H1 (cell line): ENCODE data around the gene THOC6. TPM values are rescaled to one million over a fixed set of nuclear protein-coding genes. Genes with fewer than 3 reads are reported as not detected.

Experiments
- CTCF ChIA-PET: fragments of 300-600 bp; sonication (Branson Sonifier 250); formaldehyde crosslinking; loops from one replicate; lab custom pipeline; 2021; ENCODE audit not compliant: partially characterized antibody; lab: Charles Lee
- POLR2A ChIA-PET: fragments of 300-600 bp; sonication (Branson Sonifier 250); formaldehyde crosslinking; loops from one replicate; lab custom pipeline; 2021; ENCODE audit warnings: inconsistent platforms; ENCODE audit not compliant: partially characterized antibody; lab: Charles Lee
- DNase-seq, 2 experiments: peaks; one replicate each; pipeline versions ENCODE4 v3.0.0 to v3.0.0-alpha.2; 2010 to 2022; ENCODE audit warnings: low spot score in 2 of 2, low read depth in 1 of 2, mixed read lengths in 1 of 2
- FAIRE-seq: peaks from 2 replicates; lab custom pipeline; 2011; peaks lifted over from hg19 to GRCh38; lab: Jason Lieb, UNC
- H2AFZ ChIP-seq: 2 replicates; pipeline ENCODE4 v1.8.1; 2012; ENCODE audit warnings: low read length, inconsistent platforms
- H2AK5ac ChIP-seq: 2 replicates; pipeline ENCODE4 v1.6.1; 2013; ENCODE audit warnings: low read depth, low read length
- H2BK120ac ChIP-seq: replicated peaks from 2 replicates; pipeline ENCODE3; 2013; ENCODE audit warnings: low read depth, low read length, inconsistent platforms
- H2BK12ac ChIP-seq: 2 replicates; pipeline ENCODE4 v1.6.1; 2013; ENCODE audit warnings: low read depth, low read length
- H2BK15ac ChIP-seq: 2 replicates; pipeline ENCODE4 v1.6.1; 2013; ENCODE audit warnings: low read length
- H2BK20ac ChIP-seq: 2 replicates; pipeline ENCODE4 v1.6.1; 2013; ENCODE audit warnings: low read length
- H2BK5ac ChIP-seq: 2 replicates; pipeline ENCODE4 v1.6.1; 2013; ENCODE audit warnings: low read depth, low read length
- H3K14ac ChIP-seq: 2 replicates; pipeline ENCODE4 v1.6.1; 2013; ENCODE audit warnings: inconsistent platforms; ENCODE audit not compliant: insufficient read length
- H3K18ac ChIP-seq: 2 replicates; pipeline ENCODE4 v1.6.1; 2013; ENCODE audit warnings: low read length; ENCODE audit errors: extremely low read depth
- H3K23ac ChIP-seq: 2 replicates; pipeline ENCODE4 v1.6.1; 2013; ENCODE audit warnings: inconsistent platforms; ENCODE audit not compliant: insufficient read length
- H3K23me2 ChIP-seq: 2 replicates; pipeline ENCODE4 v1.6.1; 2013; ENCODE audit warnings: low read depth, low read length
- H3K27ac ChIP-seq: 2 replicates; pipeline ENCODE4 v1.6.1; 2011; ENCODE audit warnings: low read depth, low read length, inconsistent platforms
- H3K27me3 ChIP-seq, 4 experiments: replicated peaks in 1 of 4; 1 replicate in 1 of 4; 2 replicates in 3 of 4; pipeline versions ENCODE4 v1.6.1 to v1.8.1; 2011 to 2013; ENCODE audit warnings: low read length in 3 of 4, mild to moderate bottlenecking in 3 of 4, inconsistent platforms in 2 of 4, mixed read lengths in 2 of 4, moderate library complexity in 1 of 4; ENCODE audit not compliant: control insufficient read depth in 3 of 4, insufficient read depth in 3 of 4; ENCODE audit errors: extremely low read depth in 1 of 4
- H3K36me3 ChIP-seq, 4 experiments: 2 replicates each; pipeline versions ENCODE4 v1.6.1 to v1.8.1; 2011 to 2013; ENCODE audit warnings: mild to moderate bottlenecking in 4 of 4, low read length in 3 of 4, moderate library complexity in 2 of 4, control low read depth in 1 of 4, inconsistent platforms in 1 of 4; ENCODE audit not compliant: insufficient read depth in 4 of 4, control insufficient read depth in 2 of 4
- H3K4ac ChIP-seq: replicated peaks from 2 replicates; pipeline ENCODE3; 2013; ENCODE audit warnings: low read length, low read depth, mixed read lengths, inconsistent platforms; ENCODE audit not compliant: insufficient read length
- H3K4me1 ChIP-seq, 4 experiments: replicated peaks in 1 of 4; 1 replicate in 1 of 4; 2 replicates in 3 of 4; pipeline versions ENCODE4 v1.6.1 to v1.8.1; 2011 to 2013; ENCODE audit warnings: low read length in 3 of 4, inconsistent platforms in 2 of 4, mixed read lengths in 1 of 4; ENCODE audit not compliant: insufficient read depth in 4 of 4, control insufficient read depth in 3 of 4
- H3K4me2 ChIP-seq, 2 experiments: 2 replicates each; pipeline versions ENCODE4 v1.6.1 to v1.8.1; 2011 to 2013; ENCODE audit warnings: low read depth in 2 of 2, low read length in 2 of 2, control low read depth in 1 of 2, inconsistent platforms in 1 of 2, mild to moderate bottlenecking in 1 of 2; ENCODE audit not compliant: insufficient read depth in 1 of 2
- H3K4me3 ChIP-seq, 4 experiments: fragments of 200-600, 300-600 bp in 1 of 4; sonication (generic), shearing (Covaris generic), sonication (Bioruptor Twin) in 1 of 4; 2 replicates each; pipeline versions ENCODE4 v1.5.1 to v1.8.1; 2011 to 2016; ENCODE audit warnings: low read length in 4 of 4, low read depth in 3 of 4, control low read depth in 2 of 4, inconsistent platforms in 2 of 4, mild to moderate bottlenecking in 2 of 4, mixed read lengths in 1 of 4, moderate library complexity in 1 of 4; ENCODE audit not compliant: insufficient read depth in 2 of 4; ENCODE audit errors: extremely low read depth in 1 of 4
- H3K56ac ChIP-seq: replicated peaks from 2 replicates; pipeline ENCODE3; 2013; ENCODE audit warnings: low read depth, mild to moderate bottlenecking, mixed read lengths, low read length, inconsistent platforms; ENCODE audit not compliant: insufficient read length
- H3K79me1 ChIP-seq: 2 replicates; pipeline ENCODE4 v1.6.1; 2013; ENCODE audit warnings: low read depth, low read length, control low read depth
- H3K79me2 ChIP-seq, 2 experiments: 2 replicates each; pipeline versions ENCODE4 v1.6.1 to v1.8.1; 2012 to 2013; ENCODE audit warnings: low read length in 2 of 2, mild to moderate bottlenecking in 2 of 2, inconsistent platforms in 1 of 2; ENCODE audit not compliant: insufficient read depth in 2 of 2, control insufficient read depth in 1 of 2
- H3K9ac ChIP-seq, 4 experiments: replicated peaks in 1 of 4; 1 replicate in 1 of 4; 2 replicates in 3 of 4; pipeline versions ENCODE4 v1.6.1 to v1.8.1; 2011 to 2013; ENCODE audit warnings: low read depth in 3 of 4, low read length in 3 of 4, control low read depth in 2 of 4, mild to moderate bottlenecking in 2 of 4, moderate library complexity in 2 of 4, inconsistent platforms in 1 of 4; ENCODE audit errors: extremely low read depth in 1 of 4
- H3K9me3 ChIP-seq, 2 experiments: 2 replicates each; pipeline versions ENCODE4 v1.6.1 to v1.8.1; 2012 to 2013; ENCODE audit warnings: mild to moderate bottlenecking in 2 of 2, moderate library complexity in 2 of 2, control low read depth in 1 of 2, inconsistent platforms in 1 of 2, low read depth in 1 of 2, low read length in 1 of 2, mixed read lengths in 1 of 2; ENCODE audit not compliant: insufficient read depth in 2 of 2
- H4K20me1 ChIP-seq, 2 experiments: replicated peaks in 1 of 2; 2 replicates each; pipeline versions ENCODE3 to v1.8.1; 2011 to 2013; ENCODE audit warnings: inconsistent platforms in 2 of 2, low read length in 2 of 2, mild to moderate bottlenecking in 1 of 2; ENCODE audit not compliant: insufficient read depth in 2 of 2, control insufficient read depth in 1 of 2
- H4K5ac ChIP-seq: 2 replicates; pipeline ENCODE4 v1.6.1; 2013; ENCODE audit warnings: low read length, low read depth, mixed read lengths, inconsistent platforms; ENCODE audit not compliant: insufficient read length
- H4K8ac ChIP-seq: 2 replicates; pipeline ENCODE4 v1.8.0; 2013; ENCODE audit warnings: mild to moderate bottlenecking, moderate library complexity, low read length, inconsistent platforms; ENCODE audit not compliant: insufficient read depth; ENCODE audit errors: extremely low read depth
- H4K91ac ChIP-seq: replicated peaks from 2 replicates; pipeline ENCODE3; 2013; ENCODE audit warnings: low read length, mixed read lengths, inconsistent platforms; ENCODE audit not compliant: insufficient read length
- ATF2 ChIP-seq: IDR thresholded peaks from 2 replicates; pipeline ENCODE4 v1.6.1; 2012; ENCODE audit warnings: low read length, inconsistent platforms
- ATF3 ChIP-seq: IDR thresholded peaks from 2 replicates; pipeline ENCODE4 v1.6.1; 2011; ENCODE audit warnings: low read depth, mild to moderate bottlenecking, low read length; ENCODE audit not compliant: insufficient read depth
- EZH2 ChIP-seq: fragments of 200-600 bp; sonication (generic); IDR thresholded peaks from 2 replicates; pipeline ENCODE4 v1.7.1; 2012; ENCODE audit warnings: low read depth, mild to moderate bottlenecking, moderate library complexity, low read length, inconsistent platforms; ENCODE audit not compliant: severe bottlenecking
- JUN ChIP-seq: IDR thresholded peaks from 2 replicates; pipeline ENCODE4 v1.6.1; 2011; ENCODE audit warnings: low read depth, mild to moderate bottlenecking, improper control_type of control experiment, low read length
- POLR2A ChIP-seq, 2 experiments: IDR thresholded peaks; 1 replicate in 1 of 2; 2 replicates in 1 of 2; pipeline ENCODE4 v1.6.1; 2011; ENCODE audit warnings: low read depth in 2 of 2, low read length in 2 of 2, mild to moderate bottlenecking in 2 of 2; ENCODE audit errors: control extremely low read depth in 1 of 2
- POLR2AphosphoS5 ChIP-seq: IDR thresholded peaks from 2 replicates; pipeline ENCODE4 v1.6.1; 2011; ENCODE audit warnings: low read depth, low read length
- TBP ChIP-seq: IDR thresholded peaks from 2 replicates; pipeline ENCODE4 v1.6.1; 2011; ENCODE audit warnings: low read depth, low read length, improper control_type of control experiment
- TCF12 ChIP-seq: IDR thresholded peaks from 2 replicates; pipeline ENCODE4 v1.6.1; 2011; ENCODE audit warnings: low read depth, mild to moderate bottlenecking, low read length
- WGBS, 2 experiments: shearing (Covaris generic) in 1 of 2; methylation state at CpG; one replicate each; pipeline versions ENCODE4 v1.1.6 to v1.1.7; 2013 to 2015; ENCODE audit warnings: low lambda C conversion rate in 2 of 2, mixed read lengths in 2 of 2, inconsistent platforms in 1 of 2, low coverage in 1 of 2, missing lambda C conversion rate in 1 of 2; ENCODE audit not compliant: insufficient replicate concordance in 2 of 2, insufficient coverage in 1 of 2, insufficient read length in 1 of 2; ENCODE audit errors: extremely low coverage in 1 of 2, missing lambda C conversion rate in 1 of 2; 5-methylcytosine and 5-hydroxymethylcytosine counted together
- polyA plus RNA-seq, 7 experiments: library from polyadenylated mRNA; depleted of rRNA in 3 of 7; stranded (reverse) in 5 of 7; unstranded in 2 of 7; fragments of >200 nt in 5 of 7; fragments of 200-250 nt in 2 of 7; gene quantifications; 1 replicate in 5 of 7; 2 replicates in 1 of 7; 4 replicates in 1 of 7; pipeline versions ENCODE4 v1.2.1 to v1.2.3, GENCODE V29; 2011 to 2013; ENCODE audit warnings: missing spikeins in 2 of 7, mixed read lengths in 2 of 7
- total RNA-seq: library from RNA; stranded (reverse); fragmentation: NEBNext Ultra II Directional; extraction: Animal tissue kit (Norgen Biotek cat#: 25700); gene quantifications from 2 replicates; pipeline ENCODE4 v1.2.1, GENCODE V29; 2021
- TF ChIP-seq, protein P1 (sequence below): IDR thresholded peaks from 2 replicates; pipeline ENCODE4 v1.6.1; 2012; ENCODE audit warnings: inconsistent platforms
- TF ChIP-seq, protein P2 (sequence below): IDR thresholded peaks from 2 replicates; pipeline ENCODE4 v1.6.1; 2011; ENCODE audit warnings: low read length, improper control_type of control experiment

Gene THOC6
- total and polyA plus RNA-seq, 2 of the 8 experiments (the other 6 are each of a cell fraction or from before 2014, with no cell fraction given): 78.5 to 111 TPM

- no peaks in the 10 kb centered on the region for H3K79me2 ChIP-seq
- H3K36me3 ChIP-seq: no peaks in the 10 kb centered on the region
- H3K14ac ChIP-seq: no peak overlapping the region
- CTCF ChIA-PET: interaction anchor here (0.9 to 2.7 kb wide), 12 partner anchors 9 to 46 kb away, joined by 3 to 12 read pairs (median 4); partner anchors contain the start of genes PAQR4 and TNFRSF12A
- H2BK5ac ChIP-seq: no peak overlapping the region
- H3K79me1 ChIP-seq: no peaks in the 10 kb centered on the region
- H3K4me1 ChIP-seq: peaks cover 3 to 30% (median 23%) of the 10 kb centered on the region in 4 experiments
- no peak overlapping the region for H2AK5ac ChIP-seq
- no peaks in the 10 kb centered on the region for H4K20me1 ChIP-seq
- H4K5ac ChIP-seq: no peak overlapping the region
- no peak overlapping the region for H3K4me3 ChIP-seq
- no peak overlapping the region for H3K4ac ChIP-seq
- DNase-seq (no peak), FAIRE-seq (no peak)
- H3K27me3 ChIP-seq: no peaks in the 10 kb centered on the region; a peak in 1 of 7 replicates
- no peak overlapping the region for H3K9ac ChIP-seq
- H2AFZ ChIP-seq: no peak overlapping the region
- peaks cover 7% of the 10 kb centered on the region; the same call in 1 of the 2 replicates for H3K23me2 ChIP-seq
- no peak overlapping the region for H2BK12ac ChIP-seq
- no peak overlapping the region for H4K91ac ChIP-seq
- H3K27ac ChIP-seq: no peak overlapping the region
- peak overlapping the region; percentile 32; the same call in 1 of the 2 replicates for H3K18ac ChIP-seq
- no peak overlapping the region for H3K23ac ChIP-seq
- POLR2A ChIA-PET: interaction anchor here (1.2 to 15.2 kb wide), 5 partner anchors 11 to 71 kb away, joined by 3 to 200 read pairs (median 11); partner anchors contain the start of genes CLDN6, HCFC1R1, THOC6 and TNFRSF12A
- no peak overlapping the region; the same call in 1 of the 2 replicates for H2BK15ac ChIP-seq
- H2BK120ac ChIP-seq: no peak overlapping the region
- WGBS, 2 experiments: 95% methylated on average over 9 of the region's 9 CpGs; no CpG with 5 or more reads in 1 of the 2 experiments
- no peaks in the 10 kb centered on the region for H3K9me3 ChIP-seq
- H3K4me2 ChIP-seq: no peak overlapping the region
- H3K56ac ChIP-seq: no peak overlapping the region
- no peak overlapping the region for H2BK20ac ChIP-seq
- H4K8ac ChIP-seq: no peak overlapping the region; the same call in 1 of the 2 replicates
- TF ChIP-seq TCF12: no peak
- no peak for TF ChIP-seq TBP
- TF ChIP-seq POLR2AphosphoS5: no peak
- TF ChIP-seq JUN: no peak
- TF ChIP-seq POLR2A (IDR thresholded peaks at IDR 0.05; ENCODE audit: control extremely low read depth in 1 of 2, low read depth in 2 of 2, low read length in 2 of 2): no peak
- TF ChIP-seq EZH2: no peak
- TF ChIP-seq, protein P1, sequence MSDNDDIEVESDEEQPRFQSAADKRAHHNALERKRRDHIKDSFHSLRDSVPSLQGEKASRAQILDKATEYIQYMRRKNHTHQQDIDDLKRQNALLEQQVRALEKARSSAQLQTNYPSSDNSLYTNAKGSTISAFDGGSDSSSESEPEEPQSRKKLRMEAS: no peak
- TF ChIP-seq, protein P2, sequence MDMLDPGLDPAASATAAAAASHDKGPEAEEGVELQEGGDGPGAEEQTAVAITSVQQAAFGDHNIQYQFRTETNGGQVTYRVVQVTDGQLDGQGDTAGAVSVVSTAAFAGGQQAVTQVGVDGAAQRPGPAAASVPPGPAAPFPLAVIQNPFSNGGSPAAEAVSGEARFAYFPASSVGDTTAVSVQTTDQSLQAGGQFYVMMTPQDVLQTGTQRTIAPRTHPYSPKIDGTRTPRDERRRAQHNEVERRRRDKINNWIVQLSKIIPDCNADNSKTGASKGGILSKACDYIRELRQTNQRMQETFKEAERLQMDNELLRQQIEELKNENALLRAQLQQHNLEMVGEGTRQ: no peak
- no peak for TF ChIP-seq ATF2
- TF ChIP-seq ATF3: no peak
Observed at GRCh38 chr16:2985462-2985861, 38.4 kb upstream of the THOC6 start.
